DOHH2 (cell line): Measurements from ENCODE around the gene TMEM181.

ENCODE experiments used
- CTCF ChIP-seq: fragments of 200-600 bp; sonication (generic); IDR thresholded peaks from one replicate; pipeline ENCODE4 v1.5.1; 2014; ENCODE audit warnings: antibody characterized with exemption, mild to moderate bottlenecking, low read depth, low read length; ENCODE audit not compliant: poor library complexity, severe bottlenecking
- EZH2phosphoT487 ChIP-seq: fragments of 200-600 bp; sonication (generic); IDR thresholded peaks from 2 replicates; pipeline ENCODE4 v1.6.1; 2017; ENCODE audit warnings: borderline replicate concordance, mild to moderate bottlenecking, antibody characterized with exemption, low read length, moderate library complexity, mixed read lengths

GRCh38 chr6:158574800-158575199 lies 14.9 kb downstream of the TMEM181 start:
- TF ChIP-seq EZH2phosphoT487 (no peak), CTCF (no peak)
